ENCODE measurements around the gene ASPHD1. TPM values are rescaled to one million over a fixed set of nuclear protein-coding genes. Genes with fewer than 3 reads are reported as not detected.

The ASPHD1 gene
- total RNA-seq, 1 experiment from 2014 or later: 2.0 TPM

DNA sequence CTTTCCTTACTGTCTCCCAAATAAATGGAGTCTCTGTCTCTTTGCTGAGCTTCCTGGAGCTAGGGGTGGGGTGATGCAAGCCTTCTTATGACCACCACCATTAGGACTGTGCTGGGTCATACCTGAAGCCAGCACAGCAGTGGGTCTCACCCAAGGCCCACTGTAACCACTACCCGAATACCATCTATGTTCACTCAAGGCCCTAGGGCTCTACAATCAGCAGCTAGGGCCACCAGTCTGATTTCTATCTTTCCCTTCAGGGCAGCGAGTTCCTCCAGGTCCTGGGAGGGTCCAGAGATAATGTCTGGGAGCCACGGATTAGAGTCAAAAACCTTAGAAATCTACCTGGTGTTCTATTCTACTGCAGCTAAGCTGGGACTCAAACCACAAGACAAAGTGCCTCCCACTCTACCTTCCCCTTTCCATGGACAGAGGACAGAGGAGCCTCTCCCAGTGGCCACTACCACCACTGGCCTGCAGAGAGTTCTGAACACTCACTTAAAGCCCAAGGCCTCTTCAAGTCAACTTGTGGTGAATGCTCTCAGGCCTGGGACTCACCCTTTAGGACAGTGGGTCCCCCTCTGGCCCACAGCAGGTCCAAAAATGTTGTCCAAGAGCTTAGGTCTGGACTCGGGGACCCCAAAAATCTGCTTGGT lies 50.6 kb downstream of the ASPHD1 start:
- no peak overlapping the region for H3K4me3 ChIP-seq (ENCODE audit: low read depth, low read length, poor library complexity, severe bottlenecking)
- H3K36me3 ChIP-seq (ENCODE audit: insufficient read depth, low read length, poor library complexity, severe bottlenecking): no peaks in the 10 kb centered on the region
- H3K27me3 ChIP-seq (replicated peaks; ENCODE audit: insufficient read depth, low read depth, low read length, poor library complexity): no peaks in the 10 kb centered on the region
- no peak for TF ChIP-seq EZH2 (IDR thresholded peaks at IDR 0.05; ENCODE audit: borderline replicate concordance, low read depth, low read length, poor library complexity, severe bottlenecking)
- TF ChIP-seq, protein P1, sequence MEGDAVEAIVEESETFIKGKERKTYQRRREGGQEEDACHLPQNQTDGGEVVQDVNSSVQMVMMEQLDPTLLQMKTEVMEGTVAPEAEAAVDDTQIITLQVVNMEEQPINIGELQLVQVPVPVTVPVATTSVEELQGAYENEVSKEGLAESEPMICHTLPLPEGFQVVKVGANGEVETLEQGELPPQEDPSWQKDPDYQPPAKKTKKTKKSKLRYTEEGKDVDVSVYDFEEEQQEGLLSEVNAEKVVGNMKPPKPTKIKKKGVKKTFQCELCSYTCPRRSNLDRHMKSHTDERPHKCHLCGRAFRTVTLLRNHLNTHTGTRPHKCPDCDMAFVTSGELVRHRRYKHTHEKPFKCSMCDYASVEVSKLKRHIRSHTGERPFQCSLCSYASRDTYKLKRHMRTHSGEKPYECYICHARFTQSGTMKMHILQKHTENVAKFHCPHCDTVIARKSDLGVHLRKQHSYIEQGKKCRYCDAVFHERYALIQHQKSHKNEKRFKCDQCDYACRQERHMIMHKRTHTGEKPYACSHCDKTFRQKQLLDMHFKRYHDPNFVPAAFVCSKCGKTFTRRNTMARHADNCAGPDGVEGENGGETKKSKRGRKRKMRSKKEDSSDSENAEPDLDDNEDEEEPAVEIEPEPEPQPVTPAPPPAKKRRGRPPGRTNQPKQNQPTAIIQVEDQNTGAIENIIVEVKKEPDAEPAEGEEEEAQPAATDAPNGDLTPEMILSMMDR (conservative IDR thresholded peaks at IDR 0.05; ENCODE audit: low read depth, low read length): no peak
- CTCF ChIA-PET: no interaction called here
- H3K4me1 ChIP-seq (ENCODE audit: insufficient read depth, low read length, poor library complexity, severe bottlenecking): no peaks in the 10 kb centered on the region
- no peaks in the 10 kb centered on the region for H3K9me3 ChIP-seq (ENCODE audit: low read depth, low read length, poor library complexity, severe bottlenecking)
- H3K27ac ChIP-seq (ENCODE audit: low read depth, low read length, poor library complexity, severe bottlenecking): no peak overlapping the region
- intact Hi-C loops (cut with micrococcal nuclease; ENCODE audit: unreplicated experiment): no loop called here
- BruUV-seq (replicated peaks): no TSS peak
- no peak for DNase-seq (ENCODE audit: low spot score)
- POLR2A ChIA-PET (ENCODE audit: low non-redundant PET): no interaction called here

DNA sequence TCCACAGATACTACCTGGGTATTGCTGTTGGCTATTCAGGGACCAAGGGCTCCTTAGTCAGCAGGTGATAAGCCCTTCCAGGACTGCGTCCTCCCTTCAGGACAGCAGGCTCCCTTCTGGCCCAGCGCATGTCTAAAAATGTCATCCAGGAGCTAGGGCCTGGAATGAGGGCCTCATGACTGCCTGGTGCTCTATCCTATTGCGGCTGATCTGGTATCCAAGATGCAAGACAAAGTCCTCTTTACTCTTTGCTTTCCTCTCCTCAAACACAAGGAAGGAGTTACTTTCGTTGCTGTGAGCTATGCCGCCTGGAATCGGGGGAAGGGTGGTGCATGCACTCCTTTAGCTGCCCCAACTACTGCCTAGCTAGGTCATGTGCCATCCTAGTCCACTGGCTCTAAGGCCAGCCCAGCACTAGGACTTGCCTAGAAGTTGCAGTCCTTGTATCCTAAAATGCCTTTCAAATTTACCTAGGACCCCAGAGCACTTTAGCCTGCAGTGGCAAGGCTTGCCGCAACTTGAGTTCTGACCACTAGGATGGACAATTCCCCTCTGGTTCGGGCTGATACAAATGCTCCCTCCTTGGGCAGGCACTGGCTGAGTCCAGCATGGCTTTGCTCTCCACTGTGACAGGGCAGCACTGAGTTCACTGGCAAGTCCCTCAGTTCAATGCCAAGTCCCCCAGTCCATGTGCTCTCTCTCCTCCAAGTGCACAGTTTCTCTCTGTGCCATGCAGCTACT lies 51.5 kb downstream of the ASPHD1 start:
- TF ChIP-seq EZH2 (IDR thresholded peaks at IDR 0.05; ENCODE audit: borderline replicate concordance, low read depth, low read length, poor library complexity, severe bottlenecking): no peak
- TF ChIP-seq, protein P1 (conservative IDR thresholded peaks at IDR 0.05; ENCODE audit: low read depth, low read length): no peak
- Histone ChIP-seq H3K4me3 (ENCODE audit: low read depth, low read length, poor library complexity, severe bottlenecking) (no peak overlapping the region), H3K27ac (ENCODE audit: low read depth, low read length, poor library complexity, severe bottlenecking) (no peak overlapping the region), H3K9me3 (ENCODE audit: low read depth, low read length, poor library complexity, severe bottlenecking) (no peaks in the 10 kb centered on the region), H3K36me3 (ENCODE audit: insufficient read depth, low read length, poor library complexity, severe bottlenecking) (no peaks in the 10 kb centered on the region), H3K27me3 (replicated peaks; ENCODE audit: insufficient read depth, low read depth, low read length, poor library complexity) (no peaks in the 10 kb centered on the region), H3K4me1 (ENCODE audit: insufficient read depth, low read length, poor library complexity, severe bottlenecking) (no peaks in the 10 kb centered on the region)
- no TSS peak for BruUV-seq (replicated peaks)
- no peak for DNase-seq (ENCODE audit: low spot score)
- ChIA-PET POLR2A (ENCODE audit: low non-redundant PET) (no interaction called here), CTCF (no interaction called here)
- intact Hi-C loops (cut with micrococcal nuclease; ENCODE audit: unreplicated experiment): no loop called here

Other genes with a start within 250 kb of the ASPHD1 start
- not detected in 2 replicates for gene SPN, start 237.2 kb upstream of the ASPHD1 start, total RNA-seq (2021)
- 31.1 and 48.3 TPM in 2 replicates for gene QPRT, start 221.3 kb upstream of the ASPHD1 start, total RNA-seq (2021)
- not detected in 2 replicates for gene C16orf54, start 154.5 kb upstream of the ASPHD1 start, total RNA-seq (2021)
- not detected in 2 replicates for gene ZG16, start 122.2 kb upstream of the ASPHD1 start, total RNA-seq (2021)
- gene KIF22, start 109.7 kb upstream of the ASPHD1 start, total RNA-seq (2021): 171 and 186 TPM in 2 replicates
- gene MAZ, start 94.0 kb upstream of the ASPHD1 start, total RNA-seq (2021): 457 and 516 TPM in 2 replicates
- 9.0 TPM in 2 replicates for gene PRRT2, start 88.3 kb upstream of the ASPHD1 start, total RNA-seq (2021)
- gene PAGR1, start 84.3 kb upstream of the ASPHD1 start, total RNA-seq (2021): 47.4 and 50.0 TPM in 2 replicates
- gene MVP, start 80.0 kb upstream of the ASPHD1 start, total RNA-seq (2021): 5.6 and 7.1 TPM in 2 replicates
- 51.7 and 55.6 TPM in 2 replicates for gene CDIPT, start 37.3 kb upstream of the ASPHD1 start, total RNA-seq (2021)
- 7.0 and 9.1 TPM in 2 replicates for gene SEZ6L2, start 938 bp upstream of the ASPHD1 start, total RNA-seq (2021)
- gene KCTD13, start 25.7 kb downstream of the ASPHD1 start, total RNA-seq (2021): 32.4 and 33.3 TPM in 2 replicates
- gene TMEM219, start 61.6 kb downstream of the ASPHD1 start, total RNA-seq (2021): 48.3 and 52.7 TPM in 2 replicates
- gene TAOK2, start 73.4 kb downstream of the ASPHD1 start, total RNA-seq (2021): 49.9 and 50.2 TPM in 2 replicates
- 29.7 and 33.2 TPM in 2 replicates for gene HIRIP3, start 95.1 kb downstream of the ASPHD1 start, total RNA-seq (2021)
- gene INO80E, start 95.8 kb downstream of the ASPHD1 start, total RNA-seq (2021): 115 and 120 TPM in 2 replicates
- 3.2 and 5.4 TPM in 2 replicates for gene DOC2A, start 110.5 kb downstream of the ASPHD1 start, total RNA-seq (2021)
- gene C16orf92, start 122.7 kb downstream of the ASPHD1 start, total RNA-seq (2021): not detected in 2 replicates
- 1.9 and 2.6 TPM in 2 replicates for gene TLCD3B, start 130.8 kb downstream of the ASPHD1 start, total RNA-seq (2021)
- 1,552 and 1,729 TPM in 2 replicates for gene ALDOA, start 165.3 kb downstream of the ASPHD1 start, total RNA-seq (2021)
- 122 and 127 TPM in 2 replicates for gene PPP4C, start 175.5 kb downstream of the ASPHD1 start, total RNA-seq (2021)
- gene TBX6, start 191.4 kb downstream of the ASPHD1 start, total RNA-seq (2021): 0.49 and 0.85 TPM in 2 replicates
- 4.7 and 9.1 TPM in 2 replicates for gene YPEL3, start 195.7 kb downstream of the ASPHD1 start, total RNA-seq (2021)
- gene GDPD3, start 213.0 kb downstream of the ASPHD1 start, total RNA-seq (2021): 2.5 and 4.4 TPM in 2 replicates
- gene MAPK3, start 222.7 kb downstream of the ASPHD1 start, total RNA-seq (2021): 59.5 and 74.6 TPM in 2 replicates

Measured in A673 (cell line).